Stimulated activated CD4-positive, alpha-beta T cell treated with anti-CD3 and anti-CD28 coated beads, TNF-alpha, amount 100 ng/mL, for 4 hours (primary cell): ENCODE data around the gene HGFAC.
"Not testable (repeated sequence)": the region's sequence is repeated elsewhere in the genome, so short reads cannot be mapped to it uniquely, and the experiment has no call there.

Source experiments
- DNase-seq, 3 experiments: peaks; one replicate each; pipeline ENCODE4 v3.0.0-alpha.2; 2020; ENCODE audit warnings: low read depth in 3 of 3

The HGFAC gene

DNA sequence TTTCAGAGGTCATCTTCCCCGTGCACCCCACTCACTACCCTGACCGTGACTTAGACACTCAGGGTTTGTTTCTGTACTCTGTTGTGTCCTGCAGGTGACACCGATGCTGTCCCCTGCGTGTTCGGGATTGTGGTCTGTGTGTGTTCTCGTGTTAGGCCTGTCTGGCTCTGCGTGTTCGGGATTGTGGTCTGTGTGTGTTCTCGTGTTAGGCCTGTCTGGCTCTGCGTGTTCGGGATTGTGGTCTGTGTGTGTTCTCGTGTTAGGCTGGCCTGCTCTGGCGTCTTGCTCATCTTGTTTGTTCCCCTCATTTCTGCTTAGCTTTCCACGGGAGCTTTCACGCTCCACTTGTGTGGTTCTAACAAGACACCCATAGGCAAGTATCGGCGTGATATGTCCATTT is 30.6 kb upstream of the HGFAC start:
- not testable (repeated sequence) for DNase-seq

- no peak for DNase-seq
These were observed 30.1 kb upstream of the HGFAC start for GRCh38 chr4:3411676-3412075.

- DNase-seq = no peak
These were observed 29.3 kb upstream of the HGFAC start for GRCh38 chr4:3412257-3413020.

GRCh38 chr4:3413217-3413671 is 28.5 kb upstream of the HGFAC start:
- DNase-seq = no peak

DNA sequence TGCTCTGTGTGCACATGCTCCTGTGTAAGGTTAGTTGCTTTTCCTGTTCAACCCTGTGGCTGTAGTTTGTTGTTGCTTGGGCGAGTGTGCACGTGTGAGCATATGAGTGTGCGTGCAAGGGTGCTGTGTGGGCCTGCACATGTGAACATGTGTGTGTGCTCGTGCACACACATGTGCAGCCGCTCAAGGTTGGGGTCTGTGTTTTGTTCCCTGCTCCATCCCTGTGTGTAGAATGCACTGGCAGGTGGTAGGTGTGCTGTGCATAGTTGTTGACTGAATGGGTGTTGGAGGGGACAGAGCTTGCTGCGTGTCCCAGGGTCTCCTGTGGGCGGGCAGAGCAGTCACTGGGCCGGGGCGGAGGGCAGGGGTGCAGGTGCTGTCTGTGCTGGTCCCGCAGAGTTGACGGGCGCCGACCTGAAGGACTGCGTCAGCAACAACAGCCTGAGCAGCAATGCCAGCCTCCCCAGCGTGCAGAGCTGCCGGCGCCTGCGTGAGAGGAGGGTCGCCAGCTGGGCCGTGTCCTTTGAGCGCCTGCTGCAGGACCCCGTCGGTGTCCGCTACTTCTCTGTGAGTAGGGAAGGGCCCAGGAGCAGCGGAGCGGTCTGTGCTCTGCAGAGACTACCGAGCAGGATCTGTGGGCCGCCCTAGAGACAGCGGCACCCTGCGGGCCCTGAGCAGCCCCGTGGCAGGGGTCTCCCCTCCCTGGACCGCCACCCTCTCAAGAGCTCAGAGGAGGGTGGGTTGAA is 27.9 kb upstream of the HGFAC start:
- no peak for DNase-seq

DNA sequence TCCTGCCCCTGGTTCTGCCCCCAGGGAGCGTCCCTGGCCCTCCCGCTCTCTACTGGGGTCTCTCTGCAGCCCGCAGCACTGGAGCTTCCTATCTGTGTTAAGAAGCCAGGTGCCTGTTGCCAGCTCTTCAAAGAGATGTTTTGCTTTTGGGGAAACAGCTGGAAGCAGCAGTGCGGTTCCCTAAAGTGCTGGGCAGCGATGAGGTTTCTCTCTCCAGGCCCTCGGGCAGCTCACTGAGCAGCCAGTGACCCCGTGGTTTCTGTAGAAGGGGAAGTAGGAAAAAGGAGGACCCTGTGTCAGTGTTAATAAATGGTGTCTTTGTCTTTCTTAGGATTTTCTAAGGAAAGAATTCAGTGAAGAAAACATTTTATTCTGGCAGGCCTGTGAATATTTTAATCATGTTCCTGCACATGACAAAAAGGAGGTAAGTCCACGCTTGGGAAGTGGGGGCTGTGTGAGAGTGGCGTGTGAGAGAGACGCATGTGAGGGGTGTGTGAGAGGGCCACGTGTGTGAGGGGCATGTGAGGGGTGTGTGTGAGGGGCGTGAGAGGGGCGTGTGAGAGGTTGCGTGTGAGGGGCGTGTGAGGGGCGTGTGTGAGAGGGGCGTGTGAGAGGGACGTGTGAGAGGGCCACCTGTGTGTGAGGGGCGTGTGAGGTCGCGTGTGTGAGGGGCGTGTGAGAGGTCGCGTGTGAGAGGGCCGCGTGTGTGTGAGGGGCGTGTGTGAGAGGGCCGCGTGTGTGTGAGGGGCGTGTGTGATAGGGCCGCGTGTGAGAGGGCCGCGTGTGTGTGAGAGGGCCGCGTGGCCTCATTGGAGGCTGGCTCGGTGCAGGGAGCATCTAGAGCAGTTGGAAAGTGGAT is 27.1 kb upstream of the HGFAC start:
- no peak for DNase-seq

DNA sequence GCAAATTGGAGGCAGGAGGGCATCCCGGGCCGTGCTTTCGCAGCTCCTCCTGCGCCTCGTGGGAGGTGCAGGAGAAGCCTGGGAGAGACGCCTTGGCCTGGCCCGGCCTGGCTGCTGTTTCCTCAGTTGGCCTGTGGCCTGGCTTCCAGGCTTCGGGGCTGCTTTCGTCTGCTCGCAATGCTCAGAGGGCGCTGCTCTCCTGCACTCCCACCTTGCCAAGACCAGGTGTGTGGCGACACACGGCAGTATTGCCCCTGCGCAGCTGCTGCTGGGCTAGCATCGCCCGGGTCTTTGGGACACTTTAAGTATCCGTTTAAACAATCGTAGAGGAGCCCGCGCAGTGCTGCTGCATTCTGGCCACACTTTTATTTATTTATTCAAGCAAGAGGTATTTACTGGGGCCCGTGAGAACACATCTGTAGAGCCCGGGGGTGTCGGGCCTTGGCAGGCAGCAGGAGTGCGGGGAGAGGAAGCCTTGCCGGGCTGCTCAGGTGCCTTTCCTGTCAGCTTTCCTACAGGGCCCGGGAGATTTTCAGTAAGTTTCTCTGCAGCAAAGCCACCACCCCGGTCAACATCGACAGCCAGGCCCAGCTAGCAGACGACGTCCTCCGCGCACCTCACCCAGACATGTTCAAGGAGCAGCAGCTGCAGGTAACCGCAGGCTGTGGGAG is 26.2 kb upstream of the HGFAC start:
- no peak for DNase-seq

GRCh38 chr4:3416270-3416669 is 25.5 kb upstream of the HGFAC start:
- no peak for DNase-seq

GRCh38 chr4:3416821-3417221 is 24.9 kb upstream of the HGFAC start:
- DNase-seq = no peak

- DNase-seq = no peak
These were observed 24.3 kb upstream of the HGFAC start for GRCh38 chr4:3417448-3417847.

GRCh38 chr4:3418029-3418762 is 23.6 kb upstream of the HGFAC start:
- no peak for DNase-seq

DNA sequence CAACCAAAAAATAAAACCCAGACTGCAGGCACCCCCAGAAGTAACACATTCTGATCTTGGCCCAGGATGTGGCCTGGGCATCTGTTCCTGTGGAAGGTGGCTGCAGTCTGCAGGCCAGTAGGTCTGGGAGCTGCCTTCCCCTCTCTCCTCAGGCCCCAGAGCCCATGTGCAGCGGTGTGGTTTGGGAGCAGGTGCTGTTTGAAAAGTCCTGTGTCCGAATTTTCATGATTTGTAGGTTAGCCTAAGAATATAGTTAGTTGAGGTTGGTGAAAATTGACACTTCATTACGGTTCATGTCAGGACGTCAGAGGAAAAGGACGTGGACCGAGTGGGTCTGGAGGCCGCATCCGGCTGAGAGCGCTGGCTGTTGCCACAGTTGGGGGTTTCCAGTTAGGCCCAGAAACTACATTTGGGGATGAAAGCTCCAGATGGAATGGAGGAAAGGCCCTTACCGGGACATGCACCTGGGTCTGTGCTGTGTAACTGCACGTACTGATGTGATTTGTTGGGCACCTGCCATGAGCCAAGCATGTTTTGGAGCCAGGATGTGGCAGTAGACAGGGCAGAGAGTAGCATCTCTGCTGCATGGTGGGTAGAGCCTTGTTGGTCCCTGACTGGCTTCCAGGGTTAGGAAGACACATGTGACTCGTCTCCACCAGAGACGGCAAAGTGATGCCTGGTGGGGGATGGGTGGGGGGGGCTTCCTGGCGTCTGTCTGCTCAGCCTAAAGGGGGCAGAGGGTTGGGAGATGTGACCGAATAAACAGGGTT is 21.7 kb upstream of the HGFAC start:
- no peak for DNase-seq

DNA sequence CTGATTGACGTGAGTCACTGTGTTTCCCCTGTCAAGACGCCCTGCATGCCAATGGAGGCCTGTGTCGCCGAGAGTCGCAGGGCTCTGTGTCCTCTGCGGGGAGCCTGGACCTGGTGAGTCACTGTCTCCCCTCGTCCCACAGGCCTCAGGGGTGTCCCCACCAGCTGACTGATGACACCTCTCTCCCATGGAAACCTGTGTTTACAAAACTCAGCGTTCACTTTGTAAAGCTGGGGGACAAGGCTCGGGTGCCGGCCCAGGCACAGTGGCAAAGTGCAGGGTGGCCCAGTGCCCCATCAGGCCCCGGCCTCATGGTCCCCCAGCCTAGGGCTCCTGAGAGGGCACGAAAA is 21.2 kb upstream of the HGFAC start:
- DNase-seq = no peak

GRCh38 chr4:3420956-3421355 is 20.8 kb upstream of the HGFAC start:
- DNase-seq = no peak

GRCh38 chr4:3421470-3421869 is 20.3 kb upstream of the HGFAC start:
- DNase-seq = no peak

DNA sequence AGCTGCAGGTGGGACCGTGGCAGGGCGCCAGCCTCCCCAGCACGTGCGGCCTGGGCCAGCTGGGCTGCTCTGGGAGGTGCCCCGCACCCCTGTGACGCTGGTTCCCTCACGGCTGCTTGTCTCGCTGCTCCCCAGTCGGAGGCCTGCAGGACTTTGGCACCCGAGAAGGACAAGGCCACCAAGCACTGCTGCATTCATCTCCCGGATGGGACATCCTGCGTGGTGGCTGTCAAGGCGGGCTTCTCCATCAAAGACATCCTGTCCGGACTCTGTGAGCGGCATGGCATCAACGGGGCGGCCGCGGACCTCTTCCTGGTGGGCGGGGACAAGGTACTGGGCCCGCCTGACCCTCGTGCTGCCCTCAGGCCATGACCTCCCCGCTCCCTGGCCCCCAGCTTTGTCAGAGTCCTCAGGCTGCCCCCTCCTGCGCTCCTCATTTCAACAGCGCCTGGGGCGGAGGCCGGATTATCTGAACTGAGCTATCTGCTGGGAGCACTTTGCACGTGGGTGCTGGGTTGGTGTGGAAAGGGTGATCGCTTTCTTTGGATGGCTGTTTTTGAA is 19.4 kb upstream of the HGFAC start:
- no peak for DNase-seq

DNA sequence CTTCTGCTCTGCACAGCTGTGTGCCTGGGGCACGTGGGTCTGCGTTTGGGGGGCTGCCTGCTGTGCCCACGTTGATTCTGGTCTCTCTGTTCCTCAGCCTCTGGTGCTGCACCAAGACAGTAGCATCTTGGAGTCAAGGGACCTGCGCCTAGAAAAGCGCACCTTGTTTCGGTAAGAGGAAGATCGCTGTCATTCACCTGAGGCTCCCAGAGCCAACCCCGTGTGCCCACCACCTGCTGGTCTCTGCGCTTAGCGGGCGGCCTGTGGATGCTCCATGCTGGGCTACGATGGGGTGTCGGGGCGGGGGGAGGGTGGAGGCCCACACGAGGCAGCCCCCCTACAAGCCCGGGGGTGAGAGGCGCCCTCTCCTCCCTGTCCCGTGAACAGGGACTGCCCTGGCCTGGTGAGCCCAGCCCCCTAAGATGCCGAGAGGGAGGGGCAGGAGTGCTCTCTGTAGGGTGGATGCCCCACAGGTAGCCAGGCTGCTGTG is 18.9 kb upstream of the HGFAC start:
- no peak for DNase-seq

GRCh38 chr4:3423406-3423805 is 18.4 kb upstream of the HGFAC start:
- no peak for DNase-seq

- no peak for DNase-seq
These were observed 17.8 kb upstream of the HGFAC start for GRCh38 chr4:3423952-3424351.

GRCh38 chr4:3424522-3425095 is 17.2 kb upstream of the HGFAC start:
- DNase-seq = no peak
